Ammon's horn (tissue), 1 donor: ENCODE data around the gene TMEM30B.
"Not testable (repeated sequence)": the region's sequence is repeated elsewhere in the genome, so short reads cannot be mapped to it uniquely, and the experiment has no call there.

Source experiments
- DNase-seq: peaks from one replicate; pipeline ENCODE4 v3.0.0-alpha.2; 2016; ENCODE audit warnings: low spot score

Gene TMEM30B

DNA sequence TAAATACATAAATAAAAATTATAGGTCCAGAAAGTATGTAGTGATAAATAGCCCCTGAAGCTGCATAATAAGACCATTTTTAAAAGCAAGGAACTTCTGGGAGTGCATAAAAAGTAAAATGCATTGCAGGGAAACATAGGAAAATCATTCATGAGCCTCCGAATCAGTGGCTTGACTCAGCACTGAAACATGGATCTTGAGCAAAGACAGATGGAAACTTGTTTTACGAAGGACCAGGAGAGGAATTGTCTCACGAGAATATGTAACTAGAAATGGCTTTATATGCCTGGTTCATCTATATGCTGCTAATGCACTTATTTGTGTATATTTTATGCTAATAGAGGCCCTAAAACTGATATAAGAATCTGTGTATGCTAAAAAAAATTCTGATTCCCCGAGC is 14.7 kb downstream of the TMEM30B start:
- no peak for DNase-seq

DNA sequence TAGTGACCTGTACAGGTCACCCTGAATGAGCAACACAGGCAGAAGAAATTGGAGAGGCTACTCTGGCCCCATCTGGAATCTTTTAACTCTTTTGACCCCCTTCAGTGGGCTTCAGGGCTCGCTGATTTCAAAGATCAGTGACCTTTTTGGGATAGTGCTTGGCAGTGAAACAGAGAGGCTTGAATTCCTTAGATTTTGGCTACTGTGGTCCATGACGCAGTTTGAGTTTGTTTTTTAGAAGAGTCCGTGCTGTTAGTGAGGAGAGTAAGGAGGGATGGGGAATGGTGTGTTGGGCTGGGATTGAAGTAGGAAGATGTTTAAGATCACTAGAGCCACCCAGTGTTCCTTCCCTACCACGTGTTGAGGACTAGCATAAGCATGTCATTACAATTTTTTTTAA is 16.5 kb downstream of the TMEM30B start:
- no peak for DNase-seq

GRCh38 chr14:61264010-61264571 is 17.0 kb downstream of the TMEM30B start:
- DNase-seq, result no peak

DNA sequence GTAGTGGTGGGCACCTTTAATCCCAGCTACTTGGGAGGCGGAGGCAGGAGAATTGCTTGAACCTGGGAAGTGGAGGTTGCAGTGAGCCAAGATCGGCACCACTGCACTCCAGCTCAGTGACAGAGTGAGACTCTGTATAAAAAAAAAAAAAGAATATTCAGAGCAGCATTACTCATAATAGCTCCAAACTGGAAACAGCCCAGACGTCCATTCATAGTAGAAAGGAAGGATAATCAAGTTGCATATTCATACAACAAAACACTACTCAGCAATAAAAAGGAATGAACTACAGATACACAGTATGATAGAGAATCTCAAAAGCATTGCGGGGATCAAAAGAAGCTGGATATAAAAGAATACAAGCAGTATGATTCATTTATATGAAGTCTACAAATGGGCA is 19.1 kb downstream of the TMEM30B start:
- DNase-seq, result no peak

DNA sequence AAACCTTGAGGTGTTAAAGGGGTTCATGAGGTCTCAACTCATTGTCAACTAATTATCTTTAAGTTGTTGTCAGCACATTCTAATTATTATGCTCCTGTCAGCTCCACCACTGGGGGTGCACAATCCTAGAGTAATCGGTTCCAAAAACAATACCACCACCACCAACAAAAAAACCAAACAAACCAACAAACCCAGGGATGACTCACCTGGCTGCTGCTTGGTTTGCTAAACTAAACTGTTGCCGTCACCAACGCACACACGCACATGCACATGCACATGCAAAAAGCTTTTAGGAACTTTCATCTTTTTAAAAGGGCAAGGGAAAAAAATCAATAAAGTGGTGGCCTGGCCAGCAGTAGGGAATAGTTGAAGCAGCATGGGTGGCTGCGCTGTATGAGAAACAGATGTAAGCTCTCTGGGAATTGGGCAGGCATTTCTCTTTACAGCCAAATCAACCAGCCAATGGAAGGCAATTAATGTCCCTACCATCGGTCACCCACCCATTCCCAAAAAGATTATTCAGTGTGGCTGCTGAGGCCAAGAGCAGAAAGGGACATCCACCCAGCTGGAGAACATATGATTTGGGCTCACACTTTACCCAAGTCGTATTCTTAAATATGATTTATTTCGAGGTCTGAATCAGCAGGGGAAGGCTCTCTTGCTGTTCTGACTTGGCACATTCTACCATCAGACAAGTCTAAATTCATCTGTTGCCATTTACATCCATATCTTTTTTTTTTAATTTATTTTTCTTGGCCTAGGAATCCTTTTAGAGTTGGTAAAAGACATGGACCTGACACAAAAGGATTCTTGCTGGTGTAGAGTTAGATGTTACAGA is 20.0 kb downstream of the TMEM30B start:
- no peak for DNase-seq

GRCh38 chr14:61258985-61259384 is 22.2 kb downstream of the TMEM30B start:
- DNase-seq, result no peak

DNA sequence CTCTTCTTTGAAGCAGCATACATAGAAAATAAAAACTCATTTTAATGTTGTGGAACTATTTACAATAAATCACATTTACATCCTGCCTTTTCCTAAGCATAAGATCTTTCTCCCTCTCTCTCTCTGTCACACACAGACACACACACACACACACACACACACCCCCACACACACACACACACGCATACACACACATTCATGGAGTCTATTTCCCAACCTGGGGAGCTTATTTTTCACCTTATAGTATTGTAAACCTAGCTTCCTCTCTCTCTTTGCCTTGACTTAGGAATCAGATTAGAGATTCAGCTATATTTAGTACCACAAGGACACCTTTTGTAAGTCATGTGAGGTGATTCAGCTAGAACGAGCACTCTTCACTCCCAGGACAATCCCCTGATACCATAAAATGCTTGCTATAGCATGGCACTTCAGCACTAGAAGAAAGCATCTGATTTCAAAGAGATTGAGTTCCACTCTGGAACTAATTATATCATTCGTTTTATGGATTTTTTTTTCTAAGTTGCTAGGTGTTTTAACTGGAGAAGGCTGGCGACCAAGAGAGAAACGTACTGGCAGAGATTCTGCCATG is 23.6 kb downstream of the TMEM30B start:
- no peak for DNase-seq

GRCh38 chr14:61256826-61257468 is 24.2 kb downstream of the TMEM30B start:
- DNase-seq, result no peak

- no peak for DNase-seq
Measured at GRCh38 chr14:61255968-61256367, 25.2 kb downstream of the TMEM30B start.

GRCh38 chr14:61254808-61255526 is 26.2 kb downstream of the TMEM30B start:
- DNase-seq, result no peak

DNA sequence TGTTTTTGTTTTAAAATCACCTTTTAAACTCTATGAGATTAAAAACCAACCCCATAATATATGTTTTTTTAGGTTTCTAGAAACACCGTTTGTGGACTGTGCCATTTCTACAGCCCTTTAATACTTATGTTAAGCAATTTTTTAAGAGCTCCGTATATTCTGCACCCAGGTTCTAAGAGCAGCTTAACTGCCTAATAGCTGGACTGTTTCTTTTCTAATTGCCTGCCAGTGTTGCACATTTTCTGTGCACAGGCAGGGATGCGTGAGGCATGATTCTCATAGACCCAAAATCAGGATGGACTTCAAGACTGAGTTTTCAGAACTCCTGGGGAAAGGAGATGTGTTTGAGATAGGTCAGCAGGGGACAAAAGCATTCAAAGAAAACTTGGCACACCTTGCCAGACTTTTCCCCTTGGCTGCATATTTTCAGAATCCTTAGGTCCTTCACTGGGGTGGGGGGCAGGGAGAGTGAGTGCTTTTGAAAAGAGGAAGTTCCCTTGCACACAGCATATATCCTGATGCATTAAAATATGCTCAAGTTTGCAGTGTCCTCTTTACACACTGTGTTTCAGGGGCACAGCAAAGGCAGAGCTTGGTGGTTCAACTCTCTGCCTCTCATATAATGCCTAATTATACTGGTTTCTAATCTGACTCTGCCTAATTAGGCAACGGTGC is 27.9 kb downstream of the TMEM30B start:
- no peak for DNase-seq

DNA sequence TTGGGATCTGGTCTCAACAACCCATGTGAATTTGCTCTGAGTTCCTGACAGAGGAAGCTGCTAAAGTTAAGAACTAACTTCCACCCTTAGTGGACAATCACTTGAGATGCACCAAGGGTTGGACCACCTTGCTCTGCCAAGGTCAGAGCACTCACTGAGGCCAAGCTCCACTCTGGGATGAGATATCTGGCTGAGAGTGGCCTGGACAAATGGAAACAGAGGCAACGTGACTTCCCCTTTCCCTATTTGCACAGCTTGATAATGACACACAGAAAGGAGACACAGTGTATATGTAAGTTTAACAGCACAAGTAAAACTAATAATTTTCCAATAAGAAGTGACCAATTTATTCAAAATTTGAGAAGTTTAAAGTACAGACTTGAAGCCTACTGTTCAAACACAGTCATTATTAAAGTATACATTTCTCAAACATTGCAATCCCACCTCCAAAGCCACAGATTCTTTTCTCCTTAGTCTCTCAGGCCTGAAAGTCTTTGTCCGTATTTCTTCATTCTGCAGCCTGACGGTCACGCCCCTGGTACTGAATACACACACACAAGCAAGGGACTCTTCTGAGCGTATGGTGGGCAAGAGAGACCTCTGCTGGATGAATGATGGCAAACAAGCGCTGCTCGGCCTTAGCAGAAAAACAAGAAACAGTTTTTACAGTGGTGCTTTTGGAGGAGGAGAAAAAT is 28.6 kb downstream of the TMEM30B start:
- DNase-seq, result peak; percentile 91

DNA sequence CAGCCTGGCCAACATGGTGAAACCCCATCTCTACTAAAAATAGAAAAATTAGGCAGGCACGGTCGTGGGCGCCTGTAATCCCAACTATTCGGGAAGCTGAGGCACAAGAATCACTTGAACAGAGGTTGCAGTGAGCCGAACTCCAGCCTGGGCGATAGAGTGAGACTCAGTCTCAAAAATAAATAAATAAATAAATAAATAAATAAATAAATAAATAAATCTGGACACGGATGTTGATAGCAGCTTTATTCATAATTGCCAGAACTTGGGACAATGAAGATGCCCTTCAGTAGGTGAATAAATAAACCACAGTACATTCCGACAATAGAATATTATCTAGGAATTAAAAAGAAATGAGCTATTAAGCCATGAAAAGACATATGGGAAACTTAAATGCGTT is 31.1 kb downstream of the TMEM30B start:
- DNase-seq, result no peak

DNA sequence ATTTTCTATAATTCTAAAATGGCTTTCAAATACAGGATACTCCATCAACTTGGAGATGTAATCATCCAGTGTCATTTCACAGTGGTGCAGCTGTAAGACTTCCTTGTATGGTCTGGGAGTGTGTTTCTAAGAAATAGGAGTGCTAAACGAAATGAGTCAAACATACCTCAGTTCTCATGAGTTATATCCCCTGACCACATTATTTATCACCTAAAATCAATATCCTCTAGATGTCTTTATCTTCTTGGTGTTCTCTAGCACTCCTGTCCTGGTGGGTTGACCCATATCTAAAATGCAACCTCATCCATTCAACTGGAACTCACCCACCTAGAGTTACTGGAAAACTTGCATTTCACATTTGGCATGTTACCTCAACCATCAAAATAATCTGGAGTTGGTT is 33.2 kb downstream of the TMEM30B start:
- no peak for DNase-seq

- no peak for DNase-seq
Measured at GRCh38 chr14:61246721-61247120, 34.4 kb downstream of the TMEM30B start.

- no peak for DNase-seq
Measured at GRCh38 chr14:61244009-61244408, 37.1 kb downstream of the TMEM30B start.

- DNase-seq, result no peak
Measured at GRCh38 chr14:61240206-61240605, 40.9 kb downstream of the TMEM30B start.

GRCh38 chr14:61239285-61239684 is 41.9 kb downstream of the TMEM30B start:
- DNase-seq, result not testable (repeated sequence)

- no peak for DNase-seq
Measured at GRCh38 chr14:61238611-61239245, 42.4 kb downstream of the TMEM30B start.

- DNase-seq, result no peak
Measured at GRCh38 chr14:61234215-61234916, 46.8 kb downstream of the TMEM30B start.
